NCI-H526 (cell line): Measurements from ENCODE around the gene DLG2.
"Not testable (repeated sequence)": the region's sequence is repeated elsewhere in the genome, so short reads cannot be mapped to it uniquely, and the experiment has no call there.

Experiments
- DNase-seq, 2 experiments: peaks; one replicate each; lab custom pipeline; 2025; lab: John Stamatoyannopoulos, UW

The DLG2 gene

DNA sequence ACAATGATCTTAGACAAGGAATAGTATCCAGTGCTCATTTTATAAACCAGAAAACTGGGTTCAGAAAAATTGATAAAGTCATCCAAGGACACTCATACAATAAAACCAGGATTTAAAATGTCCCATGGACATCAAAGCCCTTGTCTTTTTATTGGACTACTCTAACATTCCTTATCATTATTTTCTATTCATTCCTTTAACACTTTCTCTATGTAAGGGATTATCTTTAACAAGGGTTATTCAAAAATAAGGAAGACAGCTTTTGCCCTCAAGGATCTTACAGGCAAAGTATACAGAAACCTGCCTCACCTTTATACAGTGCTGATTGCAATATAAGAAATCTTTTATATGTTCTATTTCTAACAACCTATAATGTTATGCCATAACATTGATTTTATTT, 790.8 kb downstream of the DLG2 start:
- no peak for DNase-seq

DNA sequence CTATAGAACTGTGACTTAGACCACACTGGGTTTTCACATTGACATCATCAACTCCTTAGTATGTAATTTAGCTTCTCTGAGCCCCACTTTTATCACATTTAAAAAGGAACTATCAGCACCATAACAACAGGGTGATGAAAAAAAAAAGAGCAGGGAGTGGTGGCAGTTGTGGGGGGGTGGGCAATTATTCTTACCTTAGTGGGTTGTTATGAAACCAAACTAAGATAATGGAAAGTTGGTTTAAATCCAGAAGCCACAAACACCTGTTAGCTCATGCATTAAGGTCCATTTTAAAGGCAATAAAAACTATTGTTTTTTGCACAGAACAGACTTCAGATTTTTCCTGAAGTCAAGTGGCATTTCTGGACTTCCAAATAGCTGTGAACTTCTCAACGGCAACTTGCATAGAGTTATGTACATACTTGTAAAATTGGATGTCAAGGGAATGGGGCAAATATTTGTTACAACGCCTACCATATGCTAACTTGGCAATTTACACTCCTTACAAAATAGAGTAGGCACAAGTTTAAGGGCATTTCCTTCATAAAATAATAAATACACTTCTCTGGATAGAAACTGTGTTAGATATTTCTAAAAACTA, 793.6 kb downstream of the DLG2 start:
- no peak for DNase-seq

DNA sequence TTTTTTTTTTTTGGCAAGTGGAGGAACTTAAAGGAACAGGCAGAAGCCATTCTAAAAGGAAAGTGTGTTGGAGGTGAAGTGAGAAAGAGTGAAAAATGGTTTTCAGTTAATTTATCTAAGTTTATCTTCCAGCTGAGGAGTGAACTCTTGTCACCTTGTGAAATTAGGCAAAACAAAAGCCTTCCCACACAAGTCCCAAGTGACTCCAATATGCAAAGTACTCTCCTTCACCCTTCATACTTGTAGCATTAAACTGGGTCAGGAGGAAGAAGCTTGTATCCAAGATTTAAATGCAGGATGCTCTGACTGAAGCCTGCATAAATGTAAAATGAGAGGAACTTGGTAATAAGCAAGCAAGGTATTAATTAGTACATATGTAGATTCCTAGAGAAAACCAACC, 796.8 kb downstream of the DLG2 start:
- DNase-seq = peak; percentile 12 to 36

DNA sequence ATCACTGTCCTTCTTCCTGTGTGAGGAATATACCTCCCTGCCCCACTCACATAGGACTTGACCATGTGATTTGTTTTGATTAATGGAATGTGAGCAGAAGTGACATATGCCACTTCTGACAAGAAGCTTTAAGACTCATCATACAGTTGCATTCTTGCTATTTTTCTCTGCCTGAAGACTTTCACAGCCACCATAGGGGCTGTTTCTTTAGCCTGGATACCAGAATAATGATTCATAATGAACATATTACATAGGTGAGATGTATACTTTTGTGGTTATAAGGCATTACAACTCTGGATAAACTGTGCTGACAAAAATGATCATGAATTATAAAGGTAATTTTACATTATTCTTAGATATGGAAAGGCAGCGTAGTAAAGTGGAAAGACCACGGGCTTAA, 798.0 kb downstream of the DLG2 start:
- DNase-seq = no peak

DNA sequence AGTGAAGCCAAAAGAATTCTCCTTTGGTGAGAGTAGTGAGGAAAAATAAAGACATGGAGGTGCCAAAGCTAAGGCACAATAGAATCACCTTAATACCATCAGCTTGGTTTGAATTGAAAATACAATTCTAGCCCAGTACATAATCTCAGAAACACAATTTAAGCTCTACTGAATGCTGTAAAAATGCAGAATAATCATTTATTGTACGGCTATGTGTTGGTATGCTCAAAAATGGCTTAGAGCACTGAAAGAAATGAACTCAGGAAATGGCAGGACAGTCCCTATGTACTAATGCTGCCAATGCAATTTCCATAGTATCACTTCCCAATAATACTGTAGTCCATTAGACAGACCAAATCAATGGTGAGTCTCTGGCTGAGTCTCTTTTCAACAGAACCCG, 798.5 kb downstream of the DLG2 start:
- DNase-seq = no peak

DNA sequence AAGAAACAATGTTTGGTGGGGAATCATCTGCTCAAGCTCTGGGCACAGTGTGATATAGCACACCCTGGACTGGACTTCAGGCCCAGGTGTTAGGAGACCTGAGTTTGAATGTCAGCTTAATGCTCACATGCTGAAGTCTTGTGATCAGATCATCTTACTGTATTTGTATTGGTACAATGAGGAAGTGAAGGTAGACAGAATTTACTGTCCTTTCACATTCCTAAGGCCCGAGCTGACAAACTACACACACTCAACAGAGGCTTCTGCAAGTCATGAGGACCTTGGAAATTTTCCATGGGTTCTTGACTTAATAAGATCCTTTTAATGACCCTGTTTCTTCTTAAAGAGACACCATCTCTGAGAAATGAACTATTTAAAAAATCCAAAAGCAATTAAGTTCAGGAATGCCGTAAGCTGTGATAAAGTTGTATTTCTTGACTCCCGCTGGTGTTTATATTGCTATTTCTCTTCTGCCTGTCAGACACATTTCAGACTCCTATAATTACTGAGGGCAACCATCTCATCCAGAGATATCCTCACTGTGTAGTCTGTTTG, 802.0 kb downstream of the DLG2 start:
- no peak for DNase-seq

DNA sequence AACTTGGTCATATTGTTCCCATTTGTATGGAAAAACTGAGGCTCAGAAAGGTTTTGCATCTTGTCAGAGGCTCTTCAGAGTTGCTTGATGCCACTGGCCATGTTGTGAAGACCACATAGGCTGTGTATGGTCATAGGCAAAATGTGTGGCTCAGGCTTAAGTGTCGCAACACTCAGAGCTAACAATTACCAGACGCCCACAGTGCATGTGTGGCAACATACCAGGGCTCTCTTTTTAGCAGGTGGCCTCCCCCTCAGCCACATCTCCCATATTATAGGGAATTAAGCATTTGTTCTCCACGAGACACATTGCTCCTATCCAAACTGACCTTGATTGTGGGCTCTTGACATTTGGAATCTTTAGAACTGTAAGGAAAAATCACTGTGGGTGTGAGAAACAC, 802.5 kb downstream of the DLG2 start:
- DNase-seq = no peak

DNA sequence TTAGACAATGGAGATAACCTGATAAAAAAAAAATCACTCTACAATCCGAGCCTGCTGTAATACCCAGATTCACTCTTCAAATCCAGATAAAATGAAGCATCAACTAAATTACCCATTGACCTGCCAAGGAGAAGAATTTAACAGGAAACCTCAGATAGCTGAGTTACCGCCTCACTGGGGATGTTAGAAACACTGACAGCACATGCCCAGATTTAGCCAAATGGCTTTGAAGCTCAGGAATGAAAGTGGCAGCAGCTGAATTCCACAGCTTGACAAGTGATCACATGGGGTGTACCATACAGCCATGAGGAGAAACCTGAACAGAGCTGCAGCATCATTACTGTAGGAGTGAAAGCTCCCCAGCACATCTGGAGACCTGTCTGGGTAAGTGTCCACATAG, 807.6 kb downstream of the DLG2 start:
- DNase-seq = no peak

DNA sequence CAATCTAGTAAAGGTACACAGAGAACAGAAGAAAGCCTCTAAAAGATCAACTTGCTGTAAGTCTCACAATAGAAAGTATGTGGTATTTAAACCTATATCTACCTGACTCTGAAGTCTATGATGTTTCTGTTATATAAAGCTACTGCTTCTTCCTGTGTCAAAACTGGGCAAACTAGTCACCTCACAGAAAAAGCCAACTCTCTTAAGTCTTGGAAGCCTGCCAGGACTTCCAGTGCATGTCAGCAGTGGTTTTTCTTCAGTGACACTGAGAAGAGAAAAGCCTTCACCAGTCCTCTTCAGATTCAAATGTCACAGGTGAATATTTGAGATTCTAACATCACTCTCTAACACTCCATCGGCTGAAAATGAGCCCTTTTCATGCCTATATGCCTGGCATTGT, 808.0 kb downstream of the DLG2 start:
- DNase-seq = no peak

DNA sequence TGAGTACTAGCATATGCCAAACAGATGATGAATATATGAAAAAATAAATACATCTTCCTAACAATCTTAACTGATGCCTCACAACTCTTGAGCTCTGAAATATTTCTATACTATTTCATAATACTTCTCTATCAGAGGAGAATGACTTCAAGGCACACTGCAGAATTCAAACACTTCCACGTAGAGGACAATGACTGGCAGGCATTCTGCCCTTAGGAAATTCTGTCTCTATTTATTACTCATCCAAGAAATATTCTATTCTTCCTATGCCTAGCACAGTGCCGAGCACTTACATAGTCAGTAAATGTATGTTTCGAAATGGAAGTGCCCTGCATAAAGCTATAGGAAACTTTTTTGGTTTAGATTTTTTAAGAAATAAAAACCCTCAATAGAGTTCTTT, 809.1 kb downstream of the DLG2 start:
- no peak for DNase-seq

DNA sequence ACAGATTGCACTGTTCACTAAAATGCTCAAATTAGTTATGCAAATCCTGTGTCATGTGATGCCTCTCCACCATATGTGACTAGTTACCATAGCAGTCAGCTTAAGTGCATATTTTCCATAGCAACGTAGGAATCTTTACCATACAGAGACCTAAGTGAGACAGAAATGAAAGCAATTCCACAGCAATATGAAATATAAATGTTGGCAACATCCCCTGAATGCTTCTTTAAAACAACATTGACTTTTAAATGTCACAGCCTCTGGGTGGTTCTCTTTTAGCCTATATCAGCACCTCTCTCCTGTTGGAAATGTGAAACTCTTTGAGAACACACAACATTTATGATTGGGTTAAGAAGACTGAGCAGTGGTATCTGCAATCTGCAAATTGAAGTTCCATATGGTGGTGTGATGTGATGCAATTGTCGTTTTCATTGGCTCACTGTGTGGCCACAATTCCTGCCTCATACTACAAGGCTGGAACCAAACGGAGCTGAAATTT, 814.6 kb downstream of the DLG2 start:
- peak; percentile 62 to 71 for DNase-seq

DNA sequence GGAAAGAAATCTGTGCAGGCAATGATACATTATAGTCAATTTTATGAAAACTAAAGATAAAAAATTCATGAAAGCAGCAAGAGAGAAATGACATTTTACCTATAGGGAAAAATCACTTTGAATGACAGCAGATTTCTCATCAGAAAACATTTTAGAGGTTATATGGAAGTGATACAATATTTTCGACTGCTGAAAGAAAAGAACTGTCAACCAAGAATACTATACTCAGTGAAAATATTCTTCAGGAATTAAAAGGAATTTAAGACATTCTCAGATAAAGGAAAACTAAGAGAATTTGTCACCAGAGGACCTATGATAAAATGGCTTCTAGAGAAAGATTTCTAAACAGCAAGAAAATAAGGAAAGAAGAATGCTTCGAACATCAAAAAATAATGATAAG, 820.8 kb downstream of the DLG2 start:
- DNase-seq = no peak

DNA sequence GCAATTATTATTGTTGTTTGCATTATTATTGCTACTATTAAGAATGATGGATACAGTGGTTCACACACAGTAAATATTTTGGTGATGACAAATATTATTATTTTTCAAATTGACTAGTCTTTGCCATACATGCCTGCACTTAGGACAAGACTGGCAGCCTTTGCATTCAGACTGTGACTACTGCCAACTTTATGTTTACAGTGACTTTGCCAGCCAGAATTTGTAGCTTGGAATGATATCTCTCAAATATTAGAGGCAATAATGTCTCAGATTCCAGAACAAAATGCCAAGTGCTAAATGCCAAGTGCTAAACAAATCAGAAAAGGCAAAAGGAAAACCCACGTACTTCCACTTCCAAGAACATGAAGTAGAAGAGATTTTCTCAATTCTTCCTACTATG, 823.1 kb downstream of the DLG2 start:
- no peak for DNase-seq

DNA sequence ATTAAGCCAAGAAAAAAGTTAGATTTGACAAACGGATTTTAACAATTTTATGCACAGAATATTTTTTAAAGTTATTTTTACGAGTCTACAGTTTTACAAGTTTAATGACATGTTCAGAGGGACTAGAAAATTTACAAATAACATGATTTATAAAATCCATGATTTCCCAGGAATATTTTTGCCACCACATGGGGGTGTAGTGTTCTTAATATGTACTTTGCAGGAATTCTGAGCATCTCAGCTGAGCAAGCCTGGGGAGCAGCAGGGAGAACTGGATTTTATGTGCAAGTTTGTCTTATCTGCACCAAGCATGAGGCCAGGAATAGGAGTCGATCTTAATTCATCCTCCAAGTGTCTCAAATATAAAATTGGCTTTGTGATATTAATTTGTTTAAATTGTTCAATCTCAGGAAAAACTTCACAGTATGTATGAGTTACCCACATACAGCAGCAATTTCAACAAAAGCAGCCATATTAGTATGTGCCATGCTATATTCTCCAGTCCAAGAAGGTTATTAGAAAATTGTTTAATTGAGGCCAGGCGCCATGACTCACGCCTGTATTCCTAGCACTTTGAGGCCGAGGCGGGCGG, 826.3 kb downstream of the DLG2 start:
- DNase-seq = peak; percentile 32 to 62

DNA sequence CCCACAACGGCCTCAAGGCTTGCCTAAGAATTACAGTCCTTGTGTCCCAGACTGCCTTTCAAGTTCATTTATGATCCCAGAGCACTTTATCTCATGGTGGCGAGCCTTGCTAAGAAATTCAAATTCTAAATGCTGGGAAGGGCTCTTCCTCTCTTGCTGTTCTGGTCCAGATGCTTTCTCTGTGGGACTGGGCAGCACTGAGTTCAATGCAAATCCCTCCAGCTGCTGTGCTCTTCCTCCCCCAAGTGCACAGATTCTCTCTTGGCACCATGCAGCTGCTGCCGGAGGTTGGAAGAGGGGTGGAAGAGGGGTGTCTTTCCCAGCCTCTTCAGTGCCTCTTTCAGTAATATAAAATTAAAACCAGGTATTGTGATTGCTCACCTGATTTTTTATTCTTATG, 828.0 kb downstream of the DLG2 start:
- no peak for DNase-seq

DNA sequence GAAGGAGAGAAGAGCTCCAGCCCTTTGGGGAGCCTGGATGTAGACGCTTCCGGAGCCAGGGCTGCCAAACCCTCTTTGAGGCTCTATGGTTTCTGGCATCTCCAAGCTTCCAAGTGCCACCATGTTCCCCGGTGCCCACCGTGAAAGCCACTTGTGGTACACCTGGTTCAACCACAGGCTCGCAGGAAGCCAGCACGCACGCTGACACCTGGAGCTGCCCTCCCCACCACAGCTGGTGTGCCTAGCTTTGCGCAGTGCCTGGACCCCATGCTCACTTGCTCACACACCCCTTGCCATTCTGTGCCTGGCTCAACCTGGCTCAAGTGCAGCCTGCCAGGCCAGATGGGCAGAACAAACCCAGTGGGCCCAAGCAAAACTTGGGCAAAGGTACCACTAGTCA, 831.4 kb downstream of the DLG2 start:
- no peak for DNase-seq

DNA sequence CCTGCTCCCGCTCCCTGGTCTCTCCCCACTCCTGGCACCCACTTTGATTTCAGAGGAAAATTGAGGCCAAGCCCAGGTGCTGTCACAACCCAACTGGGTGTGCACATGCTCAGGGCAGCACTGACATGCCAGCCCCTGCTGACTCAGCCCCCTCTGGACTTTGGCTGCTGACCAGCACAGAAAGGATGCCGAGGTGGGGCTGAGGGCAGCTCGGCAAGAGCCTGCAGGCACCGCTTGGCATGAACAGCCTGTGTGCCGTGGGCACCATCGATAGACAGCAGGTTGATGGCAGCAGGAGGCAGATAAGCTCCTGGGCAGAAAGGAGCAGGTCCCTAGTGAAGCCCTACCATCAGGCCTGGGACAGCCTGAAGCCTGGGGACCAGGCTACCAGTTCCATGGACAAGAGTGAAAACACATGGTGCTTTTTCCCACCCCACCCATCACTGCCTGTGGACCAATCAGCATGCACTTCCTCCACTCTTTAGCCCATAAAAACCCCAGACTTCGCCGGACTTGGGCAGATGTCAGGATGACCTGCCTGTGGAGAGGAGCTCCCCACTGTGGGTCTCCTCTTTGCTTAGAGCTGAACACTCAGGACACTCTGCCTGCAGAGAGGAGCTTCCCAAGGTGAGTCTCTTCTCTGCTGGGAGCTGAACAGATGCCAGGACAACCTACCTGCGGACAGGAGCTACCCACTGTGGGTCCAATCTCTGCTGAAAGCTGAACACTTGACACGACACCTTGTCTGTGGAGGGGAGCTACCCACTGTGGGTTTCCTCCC, 832.3 kb downstream of the DLG2 start:
- no peak for DNase-seq

DNA sequence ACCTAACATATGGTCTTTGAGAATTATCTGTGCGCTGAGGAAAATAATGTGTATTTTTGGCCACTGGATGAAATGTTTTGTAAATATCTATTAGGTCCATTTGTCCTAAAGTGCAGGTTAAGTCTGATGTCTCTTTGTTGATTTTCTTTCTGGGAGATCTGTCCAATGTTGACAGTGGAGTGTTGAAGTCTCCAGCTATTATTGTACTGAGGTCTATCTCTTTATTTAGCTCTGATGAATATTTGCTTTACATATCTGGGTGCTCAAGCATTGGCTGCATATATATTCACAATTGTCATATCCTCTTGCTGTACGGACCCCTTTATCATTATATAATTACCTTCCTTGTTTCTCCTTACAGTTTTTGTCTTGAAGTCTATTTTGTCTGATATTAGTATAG, 833.8 kb downstream of the DLG2 start:
- no peak for DNase-seq

DNA sequence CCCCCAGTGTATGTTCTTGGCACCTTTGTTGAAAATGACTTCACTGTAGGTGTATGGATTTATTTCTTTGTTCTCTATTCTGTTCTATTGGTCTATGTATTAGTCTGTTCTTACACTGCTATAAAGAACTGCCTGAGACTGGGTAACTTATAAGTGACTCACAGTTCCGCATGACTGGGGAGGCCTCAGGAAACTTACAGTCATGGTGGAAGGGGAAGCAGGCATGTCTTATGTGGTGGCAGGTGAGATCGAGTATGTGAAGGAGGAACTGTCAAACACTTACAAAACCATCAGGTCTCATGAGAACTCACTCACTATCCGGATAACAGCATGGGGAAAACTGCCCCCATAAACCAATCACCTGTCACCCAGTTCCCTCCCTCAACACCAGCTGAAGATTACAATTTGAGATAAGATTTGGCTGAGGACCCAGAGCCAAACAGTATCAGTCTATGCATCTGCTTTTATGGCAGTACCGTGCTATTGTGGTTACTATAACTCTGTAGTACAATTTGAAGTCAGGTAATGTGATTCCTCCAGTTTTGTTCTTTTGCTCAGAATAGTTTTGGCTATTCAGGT, 836.2 kb downstream of the DLG2 start:
- DNase-seq = no peak

DNA sequence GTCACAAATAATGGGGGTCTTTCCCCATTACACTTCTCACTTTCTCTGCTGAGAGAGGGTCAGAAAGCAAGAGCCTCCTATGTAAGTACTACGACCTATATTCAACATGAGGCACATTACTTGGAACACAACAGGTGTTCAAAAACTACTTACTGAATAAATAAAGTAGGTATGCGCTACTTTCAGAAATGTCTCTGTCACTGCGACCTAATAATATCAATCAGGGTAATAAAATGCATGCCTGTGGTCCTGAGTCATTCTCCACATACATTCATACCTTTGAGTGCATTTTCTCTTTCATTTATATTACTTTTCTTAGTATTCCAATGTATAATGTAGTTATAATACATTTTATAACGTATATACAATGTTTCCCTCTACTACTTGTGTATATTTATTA, 838.9 kb downstream of the DLG2 start:
- no peak for DNase-seq

DNA sequence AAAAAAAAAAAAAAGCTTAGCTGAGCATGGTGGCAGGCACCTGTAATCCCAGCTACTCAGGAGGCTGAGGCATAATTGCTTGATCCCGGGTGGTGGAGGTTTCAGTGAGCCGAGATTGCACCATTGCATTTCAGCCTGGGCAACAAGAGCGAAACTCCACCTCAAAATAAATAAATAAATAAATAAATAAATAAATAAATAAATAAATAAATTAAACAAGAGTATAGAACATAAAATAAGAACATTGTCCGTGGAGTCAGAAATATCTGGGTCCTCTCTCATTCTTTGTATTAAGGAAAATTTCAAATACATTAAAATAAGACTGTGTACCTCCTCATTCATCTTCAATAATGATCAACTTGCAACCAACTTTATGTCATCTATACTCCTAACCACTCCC, 843.0 kb downstream of the DLG2 start:
- not testable (repeated sequence) for DNase-seq

DNA sequence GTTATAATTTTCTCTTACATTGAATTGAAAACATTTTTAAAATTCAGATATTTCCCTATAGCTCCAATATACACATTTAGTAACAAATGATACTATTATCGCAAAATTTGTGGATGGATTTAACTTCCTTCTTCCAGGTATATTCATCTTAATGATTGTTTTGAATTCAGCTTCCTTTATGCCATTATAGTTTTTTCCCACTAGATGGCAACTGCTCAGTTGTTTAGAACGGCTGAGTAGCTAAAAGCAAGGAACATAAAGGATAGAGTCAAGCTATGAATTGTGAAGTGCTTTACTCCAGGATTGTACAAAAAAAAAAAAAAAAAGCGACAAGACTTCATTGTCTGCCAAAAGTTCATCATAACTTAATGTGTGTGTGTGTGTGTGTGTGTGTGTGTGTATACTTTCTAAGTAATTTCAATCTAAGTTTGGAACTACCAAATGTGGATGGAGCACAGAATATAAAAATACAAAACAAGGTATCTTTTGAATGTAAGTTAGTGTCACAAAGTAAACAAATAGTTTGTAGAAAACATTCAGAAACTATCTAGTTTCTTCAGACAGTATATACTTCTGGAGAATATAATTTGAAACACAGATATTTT, 846.4 kb downstream of the DLG2 start:
- peak; percentile 15 to 69 for DNase-seq
